GM12875 (cell line): ENCODE data around the gene TGM6.
"Not testable (repeated sequence)": the region's sequence is repeated elsewhere in the genome, so short reads cannot be mapped to it uniquely, and the experiment has no call there.

ENCODE experiments used
- H3K4me3 ChIP-seq: one replicate; pipeline ENCODE4 v1.5.1; 2011; ENCODE audit warnings: low read depth, low read length, control low read depth
- TF ChIP-seq, protein P1 (sequence below): IDR thresholded peaks from 2 replicates; pipeline ENCODE4 v1.5.1; 2011; ENCODE audit warnings: low read depth, mild to moderate bottlenecking, control low read depth, inconsistent platforms, low read length, moderate library complexity, borderline replicate concordance; ENCODE audit not compliant: insufficient read depth

The TGM6 gene

GRCh38 chr20:2402271-2402980, 21.7 kb downstream of the TGM6 start:
- TF ChIP-seq, protein P1, sequence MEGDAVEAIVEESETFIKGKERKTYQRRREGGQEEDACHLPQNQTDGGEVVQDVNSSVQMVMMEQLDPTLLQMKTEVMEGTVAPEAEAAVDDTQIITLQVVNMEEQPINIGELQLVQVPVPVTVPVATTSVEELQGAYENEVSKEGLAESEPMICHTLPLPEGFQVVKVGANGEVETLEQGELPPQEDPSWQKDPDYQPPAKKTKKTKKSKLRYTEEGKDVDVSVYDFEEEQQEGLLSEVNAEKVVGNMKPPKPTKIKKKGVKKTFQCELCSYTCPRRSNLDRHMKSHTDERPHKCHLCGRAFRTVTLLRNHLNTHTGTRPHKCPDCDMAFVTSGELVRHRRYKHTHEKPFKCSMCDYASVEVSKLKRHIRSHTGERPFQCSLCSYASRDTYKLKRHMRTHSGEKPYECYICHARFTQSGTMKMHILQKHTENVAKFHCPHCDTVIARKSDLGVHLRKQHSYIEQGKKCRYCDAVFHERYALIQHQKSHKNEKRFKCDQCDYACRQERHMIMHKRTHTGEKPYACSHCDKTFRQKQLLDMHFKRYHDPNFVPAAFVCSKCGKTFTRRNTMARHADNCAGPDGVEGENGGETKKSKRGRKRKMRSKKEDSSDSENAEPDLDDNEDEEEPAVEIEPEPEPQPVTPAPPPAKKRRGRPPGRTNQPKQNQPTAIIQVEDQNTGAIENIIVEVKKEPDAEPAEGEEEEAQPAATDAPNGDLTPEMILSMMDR = no peak

DNA sequence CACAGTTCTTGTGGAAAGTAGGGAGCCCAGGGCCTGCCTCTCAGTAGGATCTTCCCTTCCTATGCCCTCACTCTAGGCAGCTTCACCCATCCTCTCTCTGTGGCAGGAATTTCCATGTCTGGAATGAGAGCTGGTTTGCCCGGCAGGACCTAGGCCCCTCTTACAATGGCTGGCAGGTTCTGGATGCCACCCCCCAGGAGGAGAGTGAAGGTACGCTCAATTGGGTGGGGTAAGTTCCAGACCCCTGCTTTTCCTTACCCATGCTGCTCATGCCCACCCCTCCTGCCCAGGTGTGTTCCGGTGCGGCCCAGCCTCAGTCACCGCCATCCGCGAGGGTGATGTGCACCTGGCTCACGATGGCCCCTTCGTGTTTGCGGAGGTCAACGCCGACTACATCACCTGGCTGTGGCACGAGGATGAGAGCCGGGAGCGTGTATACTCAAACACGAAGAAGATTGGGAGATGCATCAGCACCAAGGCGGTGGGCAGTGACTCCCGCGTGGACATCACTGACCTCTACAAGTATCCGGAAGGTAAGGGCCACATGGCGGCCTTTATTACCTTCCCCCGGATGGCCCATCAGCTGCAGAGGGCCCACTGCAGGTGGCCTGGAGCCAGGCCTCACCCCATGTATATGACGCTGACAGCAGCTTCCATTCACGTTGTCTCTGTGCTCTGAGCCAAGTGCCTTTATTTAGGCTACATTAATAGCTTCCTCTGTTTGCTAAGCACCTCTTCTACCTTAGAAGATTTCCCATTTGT, 22.8 kb downstream of the TGM6 start:
- TF ChIP-seq, protein P1 = no peak
- H3K4me3 ChIP-seq = no peak overlapping the region

More at GRCh38 chr20:2402271-2402980, 21.7 kb downstream of the TGM6 start:
- no peak overlapping the region for H3K4me3 ChIP-seq

DNA sequence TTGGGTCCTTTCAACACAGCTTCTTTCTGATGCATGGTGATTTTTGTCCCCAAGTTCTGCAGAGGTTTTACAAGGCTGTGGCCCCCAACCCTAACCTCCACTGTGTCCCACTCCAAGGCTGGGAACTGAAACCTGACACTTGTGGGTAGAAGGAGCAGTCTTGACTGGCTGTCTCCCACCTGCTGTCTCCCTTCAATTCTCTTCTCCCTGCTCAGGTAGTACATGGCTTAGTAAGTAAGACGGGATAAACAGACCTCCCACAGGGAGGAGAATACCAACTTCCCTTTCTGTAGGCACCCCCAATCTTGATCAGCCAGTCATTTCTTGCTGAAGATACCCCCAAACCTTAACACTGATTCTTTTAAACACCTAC, 25.0 kb downstream of the TGM6 start:
- TF ChIP-seq, protein P1 = no peak

GRCh38 chr20:2407355-2407754, 26.7 kb downstream of the TGM6 start:
- not testable (repeated sequence) for H3K4me3 ChIP-seq

More for the DNA sequence above, 25.0 kb downstream of the TGM6 start:
- H3K4me3 ChIP-seq = no peak overlapping the region

- TF ChIP-seq, protein P1 = no peak
- H3K4me3 ChIP-seq = no peak overlapping the region
Measured at GRCh38 chr20:2408111-2408510, 27.4 kb downstream of the TGM6 start.

GRCh38 chr20:2416541-2417212, 36.0 kb downstream of the TGM6 start:
- H3K4me3 ChIP-seq = no peak overlapping the region
- TF ChIP-seq, protein P1 = no peak

- no peak overlapping the region for H3K4me3 ChIP-seq
- TF ChIP-seq, protein P1 = no peak
Measured at GRCh38 chr20:2417213-2417541, 36.5 kb downstream of the TGM6 start.
